ENCODE results near the gene AWAT2. TPM values are rescaled to one million over a fixed set of nuclear protein-coding genes. Genes with fewer than 3 reads are reported as not detected.

Gene AWAT2
- total RNA-seq (not detected), polyA plus RNA-seq (under 1 TPM in 1 of 2 donors, not detected in 1; 0.10 TPM)
- long read RNA-seq, donor 1 = 0 reads
- long read RNA-seq, donor 2 = 0 reads
- long read RNA-seq, donor 3 = 0 reads

GRCh38 chrX:70049925-70050324 is at the start of gene AWAT2:
AWAT2 (minus strand) TSS chrX:70049938; CDS start chrX:70049932, 6 bp downstream.
- no peak within 1 kb of the TSS for H3K4me3 ChIP-seq
- H3K9me3 ChIP-seq = no peaks in the 10 kb centered on the region
- intact Hi-C loops (cut with DNase I) = no loop called here
- WGBS, 3 donors = 60 to 64% (median 62%) methylated on average over 4 of the region's 4 CpGs
- H3K27ac ChIP-seq = no peak within 1 kb of the TSS
- DNase-seq = no peak
- TF ChIP-seq POLR2A (IDR thresholded peaks at IDR 0.05) = no peak
- no peak for TF ChIP-seq EP300 (IDR thresholded peaks at IDR 0.05)
- no peak for TF ChIP-seq CTCF (IDR thresholded peaks at IDR 0.05)
- no peaks in the 10 kb centered on the region for H3K4me1 ChIP-seq (ENCODE audit: insufficient read depth)
- H3K27me3 ChIP-seq = no peaks in the 10 kb centered on the region
- H3K36me3 ChIP-seq = no peaks in the 10 kb centered on the region

- TF ChIP-seq CTCF (IDR thresholded peaks at IDR 0.05) (no peak), EP300 (IDR thresholded peaks at IDR 0.05) (no peak), POLR2A (IDR thresholded peaks at IDR 0.05) (no peak)
- no peak for DNase-seq
- Histone ChIP-seq H3K27ac (no peak overlapping the region), H3K4me1 (ENCODE audit: insufficient read depth) (no peaks in the 10 kb centered on the region), H3K36me3 (no peaks in the 10 kb centered on the region), H3K9me3 (no peaks in the 10 kb centered on the region), H3K27me3 (no peaks in the 10 kb centered on the region), H3K4me3 (no peak overlapping the region)
- WGBS, 3 donors = 38 to 59% (median 49%) methylated on average over 2 of the region's 2 CpGs
- intact Hi-C loops (cut with DNase I) = loop anchor here in 2 of 4 donors (5.0 to 10.0 kb wide), 2 partner anchors 559 to 561 kb away; no protein-coding TSS in a partner anchor
Observed at GRCh38 chrX:70096052-70096451, 46.3 kb upstream of the AWAT2 start.

- no peaks in the 10 kb centered on the region for H3K27me3 ChIP-seq
- DNase-seq = no peak
- no peak overlapping the region for H3K27ac ChIP-seq
- H3K9me3 ChIP-seq = no peaks in the 10 kb centered on the region
- H3K4me3 ChIP-seq = no peak overlapping the region
- H3K36me3 ChIP-seq = no peaks in the 10 kb centered on the region
- H3K4me1 ChIP-seq (ENCODE audit: insufficient read depth) = no peaks in the 10 kb centered on the region
- WGBS, 3 donors = 76 to 84% (median 82%) methylated on average over 4 of the region's 4 CpGs
- TF ChIP-seq CTCF (IDR thresholded peaks at IDR 0.05) = no peak
- TF ChIP-seq EP300 (IDR thresholded peaks at IDR 0.05) = no peak
- no peak for TF ChIP-seq POLR2A (IDR thresholded peaks at IDR 0.05)
- intact Hi-C loops (cut with DNase I) = loop anchor here in 1 of 4 donors (10.0 kb wide), 1 partner anchor 557 kb away; no protein-coding TSS in a partner anchor
Observed at GRCh38 chrX:70092247-70092646, 42.5 kb upstream of the AWAT2 start.

- H3K27me3 ChIP-seq = no peaks in the 10 kb centered on the region
- no peak for DNase-seq
- no peak for TF ChIP-seq POLR2A (IDR thresholded peaks at IDR 0.05)
- TF ChIP-seq EP300 (IDR thresholded peaks at IDR 0.05) = no peak
- TF ChIP-seq CTCF (IDR thresholded peaks at IDR 0.05) = no peak
- H3K9me3 ChIP-seq = no peaks in the 10 kb centered on the region
- H3K4me1 ChIP-seq (ENCODE audit: insufficient read depth) = no peaks in the 10 kb centered on the region
- WGBS, 3 donors = 21 to 35% (median 29%) methylated on average over 1 of the region's 1 CpG
- intact Hi-C loops (cut with DNase I) = loop anchor here in 1 of 4 donors (10.0 kb wide), 1 partner anchor 555 kb away; no protein-coding TSS in a partner anchor
- no peak overlapping the region for H3K27ac ChIP-seq
- H3K4me3 ChIP-seq = no peak overlapping the region
- no peaks in the 10 kb centered on the region for H3K36me3 ChIP-seq
Observed at GRCh38 chrX:70089604-70090297, 40.0 kb upstream of the AWAT2 start.

All from ovary (tissue), 10 donors.